Measurements from ENCODE around the gene RPS21.
A peak's percentile ranks its signal among the peaks of the same experiment; 100 is the strongest.

- 0 out of 2 replicates have a peak, but pooled peaks have one; percentile 8 for TF ChIP-seq CTCF (conservative IDR thresholded peaks at IDR 0.05; ENCODE audit: low read length)
- no peak for TF ChIP-seq EZH2phosphoT487 (IDR thresholded peaks at IDR 0.05; ENCODE audit: borderline replicate concordance)
Measured at GRCh38 chr20:62407221-62407992, 20.5 kb downstream of the RPS21 start, which contains the start of gene CABLES2.

Measured in Loucy (cell line).